Endothelial cell of umbilical vein (primary cell): ENCODE measurements around the gene ETV3L. TPM values are rescaled to one million over a fixed set of nuclear protein-coding genes. Genes with fewer than 3 reads are reported as not detected.

Source experiments
- Bru-seq: library from RNA; stranded (reverse); fragments of 400-500 nt; gene quantifications from one replicate; lab custom pipeline; 2021; lab: Mats Ljungman, UMichigan
- BruChase-seq, 2 experiments: library from RNA; stranded (reverse); fragments of 400-500 nt; gene quantifications; one replicate each; lab custom pipeline; 2021; lab: Mats Ljungman, UMichigan
- BruUV-seq: library from RNA; stranded (reverse); fragments of 400-500 nt; replicated peaks from 2 replicates; lab custom pipeline; 2021; lab: Mats Ljungman, UMichigan
- CTCF ChIA-PET: fragments of 300-600, 350-600 bp; sonication (Branson Sonifier 250); formaldehyde crosslinking; loops from one replicate; lab custom pipeline; 2021; ENCODE audit warnings: antibody characterized with exemption, inconsistent platforms; lab: Charles Lee
- POLR2A ChIA-PET: fragments of 300-600, 350-600 bp; sonication (Branson Sonifier 250); formaldehyde crosslinking; loops from one replicate; lab custom pipeline; 2021; ENCODE audit warnings: antibody characterized with exemption, inconsistent platforms; lab: Charles Lee
- DNase-seq: peaks from one replicate; pipeline ENCODE4 v3.0.0-alpha.2; 2011; ENCODE audit warnings: low read depth, low spot score
- FAIRE-seq: peaks from 2 replicates; lab custom pipeline; 2011; peaks lifted over from hg19 to GRCh38; lab: Jason Lieb, UNC
- H2AFZ ChIP-seq: 2 replicates; pipeline ENCODE4 v1.6.0; 2012; ENCODE audit warnings: low read depth, low read length, control low read depth, inconsistent platforms
- H3K27ac ChIP-seq: 2 replicates; pipeline ENCODE4 v1.5.1; 2011; ENCODE audit warnings: low read depth, mild to moderate bottlenecking, control low read depth, low read length, moderate library complexity; ENCODE audit not compliant: insufficient read depth
- H3K27me3 ChIP-seq, 2 experiments: 2 replicates each; pipeline versions ENCODE4 v1.6.0 to v1.6.1; 2011; ENCODE audit warnings: low read length in 2 of 2, mixed read lengths in 1 of 2; ENCODE audit not compliant: control insufficient read depth in 2 of 2, insufficient read depth in 2 of 2
- H3K36me3 ChIP-seq, 2 experiments: 2 replicates in 1 of 2; 3 replicates in 1 of 2; pipeline ENCODE4 v1.5.1; 2011; ENCODE audit warnings: low read length in 2 of 2, mild to moderate bottlenecking in 1 of 2, moderate library complexity in 1 of 2; ENCODE audit not compliant: control insufficient read depth in 2 of 2, insufficient read depth in 2 of 2; ENCODE audit errors: extremely low read depth in 1 of 2
- H3K4me1 ChIP-seq: 3 replicates; pipeline ENCODE4 v1.5.1; 2011; ENCODE audit warnings: mild to moderate bottlenecking, low read length; ENCODE audit not compliant: control insufficient read depth, insufficient read depth; ENCODE audit errors: extremely low read depth
- H3K4me2 ChIP-seq: 2 replicates; pipeline ENCODE4 v1.6.1; 2011; ENCODE audit warnings: low read length, control low read depth, mixed read lengths; ENCODE audit not compliant: insufficient read depth
- H3K4me3 ChIP-seq, 3 experiments: fragments of 200-600 bp in 1 of 3; sonication (generic), shearing (Covaris generic) in 1 of 3; replicated peaks in 1 of 3; 2 replicates each; pipeline ENCODE4 v1.5.1; 2011 to 2016; ENCODE audit warnings: control low read depth in 3 of 3, low read length in 3 of 3, mild to moderate bottlenecking in 2 of 3, inconsistent platforms in 1 of 3, low read depth in 1 of 3, moderate library complexity in 1 of 3; ENCODE audit not compliant: insufficient read depth in 1 of 3
- H3K79me2 ChIP-seq: 2 replicates; pipeline ENCODE4 v1.6.0; 2012; ENCODE audit warnings: low read length, inconsistent platforms; ENCODE audit not compliant: control insufficient read depth, insufficient read depth
- H3K9ac ChIP-seq: replicated peaks from 2 replicates; pipeline ENCODE3; 2011; ENCODE audit warnings: low read length, control low read depth; ENCODE audit not compliant: insufficient read depth; ENCODE audit errors: extremely low read depth
- H3K9me1 ChIP-seq: replicated peaks from 3 replicates; pipeline ENCODE4 v1.6.0; 2011; ENCODE audit warnings: mild to moderate bottlenecking, low read length; ENCODE audit not compliant: control insufficient read depth, insufficient read depth; ENCODE audit errors: extremely low read depth
- H3K9me3 ChIP-seq: replicated peaks from 2 replicates; pipeline ENCODE4 v1.5.1; 2012; ENCODE audit warnings: low read length, inconsistent platforms; ENCODE audit not compliant: control insufficient read depth, insufficient read depth
- H4K20me1 ChIP-seq: replicated peaks from 2 replicates; pipeline ENCODE3; 2011; ENCODE audit warnings: mild to moderate bottlenecking, low read length; ENCODE audit not compliant: control insufficient read depth, insufficient read depth; ENCODE audit errors: extremely low read depth
- EZH2 ChIP-seq: IDR thresholded peaks from 2 replicates; pipeline ENCODE4 v1.6.1; 2012; ENCODE audit warnings: borderline replicate concordance, low read depth, mild to moderate bottlenecking, moderate library complexity, low read length, inconsistent platforms; ENCODE audit not compliant: severe bottlenecking
- FOS ChIP-seq: IDR thresholded peaks from 2 replicates; pipeline ENCODE4 v1.6.1; 2011; ENCODE audit warnings: mild to moderate bottlenecking, low read length, moderate library complexity, borderline replicate concordance; ENCODE audit not compliant: insufficient read depth
- GATA2 ChIP-seq: IDR thresholded peaks from 2 replicates; pipeline ENCODE4 v1.7.0; 2011; ENCODE audit warnings: low read depth, mild to moderate bottlenecking, moderate library complexity, mixed read lengths, low read length; ENCODE audit not compliant: insufficient read length, insufficient read depth
- JUN ChIP-seq: IDR thresholded peaks from 2 replicates; pipeline ENCODE4 v1.6.1; 2011; ENCODE audit warnings: borderline replicate concordance, low read depth; ENCODE audit not compliant: insufficient read length, insufficient read depth
- MYC ChIP-seq: IDR thresholded peaks from one replicate; pipeline ENCODE4 v1.6.1; 2011; ENCODE audit warnings: mild to moderate bottlenecking, low read depth, low read length
- POLR2A ChIP-seq: IDR thresholded peaks from 2 replicates; pipeline ENCODE4 v1.6.1; 2012; ENCODE audit warnings: low read depth, mild to moderate bottlenecking, control low read depth, low read length
- POLR2AphosphoS5 ChIP-seq: IDR thresholded peaks from 2 replicates; pipeline ENCODE4 v1.6.1; 2012; ENCODE audit warnings: low read depth, mild to moderate bottlenecking, control low read depth, low read length, moderate library complexity; ENCODE audit not compliant: insufficient read depth
- dilution Hi-C: fragments of 300-500 bp; cut with MboI; formaldehyde crosslinking; loops from one replicate; pipeline ENCODE4 v1.15.0; 2019; ENCODE audit warnings: low sequenced_read_pairs; ENCODE audit not compliant: extremely low pct_ligation_motif_present
- intact Hi-C: fragments of 100-400 bp; cut with micrococcal nuclease; formaldehyde crosslinking; loops from one replicate; pipeline ENCODE4 v1.10.0; 2022
- long read RNA-seq: library from polyadenylated mRNA; stranded (forward); transcript quantifications from one replicate; pipeline ENCODE4 v2.0.0, GENCODE V29; 2021
- polyA minus RNA-seq, 3 experiments: library from RNA; depleted of rRNA, polyadenylated mRNA; stranded (reverse); fragments of >200 nt; gene quantifications; 1 replicate in 1 of 3; 2 replicates in 2 of 3; pipeline ENCODE4 v1.2.3, GENCODE V29; 2011
- polyA plus RNA-seq, 4 experiments: library from polyadenylated mRNA; depleted of rRNA in 3 of 4; stranded (reverse) in 3 of 4; unstranded in 1 of 4; fragments of >200 nt; gene quantifications; 2 replicates each; pipeline versions ENCODE4 v1.2.1 to v1.2.3, GENCODE V29; 2011 to 2012; ENCODE audit warnings: missing spikeins in 1 of 4
- total RNA-seq: library from RNA; stranded (reverse); gene quantifications from 2 replicates; pipeline ENCODE4 v1.2.3, GENCODE V29; 2021
- TF ChIP-seq, protein P1 (sequence below), 2 donors: IDR thresholded peaks; 1 replicate in 1 of 2; 2 replicates in 1 of 2; pipeline ENCODE4 v1.5.1; 2011; ENCODE audit warnings: low read length in 2 of 2, mild to moderate bottlenecking in 2 of 2, moderate library complexity in 2 of 2, control low read depth in 1 of 2, inconsistent platforms in 1 of 2, low read depth in 1 of 2; ENCODE audit not compliant: insufficient read depth in 1 of 2; ENCODE audit errors: extremely low read depth in 1 of 2
- TF ChIP-seq, protein P2 (sequence below): IDR thresholded peaks from 2 replicates; pipeline ENCODE4 v1.6.1; 2011; ENCODE audit not compliant: insufficient read depth, insufficient read length

ETV3L gene
- total RNA-seq (not detected in 2 replicates), polyA plus RNA-seq (not detected in 2 replicates), polyA minus RNA-seq (not detected in 2 replicates), Bru-seq, nascent RNA (not detected), BruChase-seq, experiment 1, labeled RNA remaining after a 6-hour chase (not detected), BruChase-seq, experiment 2, labeled RNA remaining after a 2-hour chase (not detected)
- polyA plus RNA-seq (2011; cell fraction: cytosol; rRNA removed), result not detected in 2 replicates
- not detected in 2 replicates for polyA plus RNA-seq (2011; cell fraction: nucleus; rRNA removed)
- polyA plus RNA-seq (2012), result not detected in 2 replicates
- not detected for polyA minus RNA-seq (2011; cell fraction: cytosol; rRNA and poly(A)+ RNA removed)
- not detected in 2 replicates for polyA minus RNA-seq (2011; cell fraction: nucleus; rRNA and poly(A)+ RNA removed)
- long read RNA-seq, result 0 reads

DNA sequence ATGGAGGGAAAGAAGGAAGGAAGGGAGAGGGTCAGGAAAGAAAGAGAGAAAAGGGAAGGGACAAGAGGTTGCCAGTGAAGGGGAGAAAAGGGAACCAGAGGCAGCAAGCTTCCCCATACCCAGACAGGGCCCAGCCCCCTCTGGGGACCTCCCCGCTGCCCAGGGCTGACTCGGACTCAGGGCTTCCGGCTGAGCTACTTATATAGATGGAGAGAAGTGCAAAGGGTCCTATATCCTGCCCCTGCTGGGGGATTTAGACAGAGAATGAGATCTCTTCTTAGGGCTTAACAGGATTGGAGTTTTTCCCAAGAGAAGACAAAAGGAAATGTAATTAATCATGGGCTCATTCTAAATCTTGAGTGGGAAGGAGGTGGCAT, at the start of gene ETV3L:
Gene ETV3L, minus strand, starts transcription at position 176 of the 377 bp plus-strand sequence. CDS start 285 bp downstream, outside the sequence.
- Histone ChIP-seq H3K4me3 (no peak within 1 kb of the TSS), H3K36me3 (no peaks in the 10 kb centered on the region), H3K9ac (no peak within 1 kb of the TSS), H2AFZ (no peak within 1 kb of the TSS), H3K27me3 (no peaks in the 10 kb centered on the region), H3K27ac (no peak within 1 kb of the TSS), H3K79me2 (no peaks in the 10 kb centered on the region), H3K9me1 (no peaks in the 10 kb centered on the region), H3K4me2 (no peak within 1 kb of the TSS), H3K4me1 (no peaks in the 10 kb centered on the region), H3K9me3 (no peaks in the 10 kb centered on the region), H4K20me1 (no peaks in the 10 kb centered on the region)
- ChIA-PET POLR2A (no interaction called here), CTCF (interaction anchor here (14.4 kb wide), 1 partner anchor 9 kb away, joined by 160 read pairs; no protein-coding TSS in a partner anchor)
- TF ChIP-seq MYC (no peak), FOS (no peak), JUN (no peak), GATA2 (no peak)
- BruUV-seq, result no TSS peak
- intact Hi-C loops, result no loop called here
- no peak for FAIRE-seq
- dilution Hi-C loops, result no loop called here
- DNase-seq, result no peak

GRCh38 chr1:157147906-157148700, 48.5 kb upstream of the ETV3L start:
- TF ChIP-seq EZH2, result no peak
- no peak for TF ChIP-seq GATA2
- no peak for TF ChIP-seq POLR2AphosphoS5
- no peak for TF ChIP-seq MYC
- peak; percentile 26 for TF ChIP-seq JUN
- TF ChIP-seq, protein P1, sequence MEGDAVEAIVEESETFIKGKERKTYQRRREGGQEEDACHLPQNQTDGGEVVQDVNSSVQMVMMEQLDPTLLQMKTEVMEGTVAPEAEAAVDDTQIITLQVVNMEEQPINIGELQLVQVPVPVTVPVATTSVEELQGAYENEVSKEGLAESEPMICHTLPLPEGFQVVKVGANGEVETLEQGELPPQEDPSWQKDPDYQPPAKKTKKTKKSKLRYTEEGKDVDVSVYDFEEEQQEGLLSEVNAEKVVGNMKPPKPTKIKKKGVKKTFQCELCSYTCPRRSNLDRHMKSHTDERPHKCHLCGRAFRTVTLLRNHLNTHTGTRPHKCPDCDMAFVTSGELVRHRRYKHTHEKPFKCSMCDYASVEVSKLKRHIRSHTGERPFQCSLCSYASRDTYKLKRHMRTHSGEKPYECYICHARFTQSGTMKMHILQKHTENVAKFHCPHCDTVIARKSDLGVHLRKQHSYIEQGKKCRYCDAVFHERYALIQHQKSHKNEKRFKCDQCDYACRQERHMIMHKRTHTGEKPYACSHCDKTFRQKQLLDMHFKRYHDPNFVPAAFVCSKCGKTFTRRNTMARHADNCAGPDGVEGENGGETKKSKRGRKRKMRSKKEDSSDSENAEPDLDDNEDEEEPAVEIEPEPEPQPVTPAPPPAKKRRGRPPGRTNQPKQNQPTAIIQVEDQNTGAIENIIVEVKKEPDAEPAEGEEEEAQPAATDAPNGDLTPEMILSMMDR (IDR thresholded peaks at IDR 0.05; ENCODE audit: extremely low read depth in 1 of 2, insufficient read depth in 1 of 2, low read depth in 1 of 2, low read length in 2 of 2), result no peak
- TF ChIP-seq POLR2A, result no peak
- TF ChIP-seq FOS, result peak; percentile 20
- TF ChIP-seq, protein P2, sequence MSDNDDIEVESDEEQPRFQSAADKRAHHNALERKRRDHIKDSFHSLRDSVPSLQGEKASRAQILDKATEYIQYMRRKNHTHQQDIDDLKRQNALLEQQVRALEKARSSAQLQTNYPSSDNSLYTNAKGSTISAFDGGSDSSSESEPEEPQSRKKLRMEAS, result no peak
- POLR2A ChIA-PET, result no interaction called here
- dilution Hi-C loops, result no loop called here
- Histone ChIP-seq H3K9me1 (no peaks in the 10 kb centered on the region), H3K9ac (no peak overlapping the region), H3K27me3 (peaks cover 0 to 6% of the 10 kb centered on the region in 2 experiments), H3K27ac (no peak overlapping the region), H3K4me1 (no peaks in the 10 kb centered on the region), H3K79me2 (no peaks in the 10 kb centered on the region), H3K36me3 (no peaks in the 10 kb centered on the region), H2AFZ (peak overlapping the region; percentile 31), H3K4me2 (no peak overlapping the region), H3K9me3 (no peaks in the 10 kb centered on the region), H4K20me1 (no peaks in the 10 kb centered on the region), H3K4me3 (no peak overlapping the region)
- BruUV-seq, result no TSS peak
- intact Hi-C loops, result no loop called here
- DNase-seq, result no peak
- FAIRE-seq, result peak; percentile 21
- CTCF ChIA-PET, result interaction anchor here (0.7 to 14.5 kb wide), 3 partner anchors 8 to 74 kb away, joined by 3 to 1121 read pairs (median 3); no protein-coding TSS in a partner anchor
